Fibroblast of skin of left biceps (primary cell): ENCODE results near the gene SLX4IP.
A peak's percentile ranks its signal among the peaks of the same experiment; 100 is the strongest.

Source experiments
- DNase-seq, 2 experiments: peaks; one replicate each; pipeline ENCODE4 v3.0.0-alpha.2; 2013; ENCODE audit warnings: low read depth in 2 of 2

Gene SLX4IP

GRCh38 chr20:10466325-10466724 lies 31.2 kb downstream of the SLX4IP start:
- DNase-seq = no peak

GRCh38 chr20:10466855-10467254 lies 31.8 kb downstream of the SLX4IP start:
- no peak for DNase-seq

GRCh38 chr20:10467681-10468339 lies 32.7 kb downstream of the SLX4IP start:
- DNase-seq = no peak

GRCh38 chr20:10468340-10468845 lies 33.3 kb downstream of the SLX4IP start:
- DNase-seq = no peak

- no peak for DNase-seq
Observed at GRCh38 chr20:10469056-10469455, 34.0 kb downstream of the SLX4IP start.

GRCh38 chr20:10469599-10469998 lies 34.5 kb downstream of the SLX4IP start:
- peak; percentile 50 to 57 for DNase-seq

- DNase-seq = no peak
Observed at GRCh38 chr20:10470276-10470675, 35.2 kb downstream of the SLX4IP start.

GRCh38 chr20:10472871-10473270 lies 37.8 kb downstream of the SLX4IP start:
- no peak for DNase-seq

GRCh38 chr20:10474606-10475184 lies 39.6 kb downstream of the SLX4IP start:
- no peak for DNase-seq

- no peak for DNase-seq
Observed at GRCh38 chr20:10475225-10475624, 40.1 kb downstream of the SLX4IP start.

- no peak for DNase-seq
Observed at GRCh38 chr20:10476319-10476724, 41.2 kb downstream of the SLX4IP start.

GRCh38 chr20:10478205-10478604 lies 43.1 kb downstream of the SLX4IP start:
- no peak for DNase-seq

GRCh38 chr20:10478930-10479329 lies 43.8 kb downstream of the SLX4IP start:
- DNase-seq = no peak

GRCh38 chr20:10481676-10482075 lies 46.6 kb downstream of the SLX4IP start:
- no peak for DNase-seq

GRCh38 chr20:10483691-10484090 lies 48.6 kb downstream of the SLX4IP start:
- no peak for DNase-seq

- no peak for DNase-seq
Observed at GRCh38 chr20:10487142-10488136, 52.3 kb downstream of the SLX4IP start.

GRCh38 chr20:10488534-10488933 lies 53.4 kb downstream of the SLX4IP start:
- no peak for DNase-seq

GRCh38 chr20:10489853-10490252 lies 54.7 kb downstream of the SLX4IP start:
- no peak for DNase-seq

- no peak for DNase-seq
Observed at GRCh38 chr20:10490257-10490656, 55.2 kb downstream of the SLX4IP start.

- no peak for DNase-seq
Observed at GRCh38 chr20:10490706-10491105, 55.6 kb downstream of the SLX4IP start.

- DNase-seq = no peak
Observed at GRCh38 chr20:10492065-10492464, 57.0 kb downstream of the SLX4IP start.

- DNase-seq = no peak
Observed at GRCh38 chr20:10492844-10493243, 57.7 kb downstream of the SLX4IP start.
